A673 (cell line): ENCODE measurements around the gene UST. TPM values are rescaled to one million over a fixed set of nuclear protein-coding genes. Genes with fewer than 3 reads are reported as not detected.

Experiments
- BruUV-seq: library from RNA; stranded (reverse); fragments of 400-500 nt; replicated peaks from 2 replicates; lab custom pipeline; 2021; lab: Mats Ljungman, UMichigan
- CTCF ChIA-PET: fragments of 300-600 bp; sonication (Branson Sonifier 250); formaldehyde crosslinking; loops from one replicate; lab custom pipeline; 2022; ENCODE audit warnings: antibody characterized with exemption; lab: Charles Lee
- POLR2A ChIA-PET: fragments of 300-600 bp; sonication (Branson Sonifier 250); formaldehyde crosslinking; loops from one replicate; lab custom pipeline; 2022; ENCODE audit warnings: antibody characterized with exemption; ENCODE audit not compliant: low non-redundant PET; lab: Charles Lee
- DNase-seq: peaks from one replicate; pipeline ENCODE4 v3.0.0-alpha.2; 2015; ENCODE audit warnings: low spot score
- H3K27ac ChIP-seq: fragments of 200-600 bp; sonication (generic); 2 replicates; pipeline ENCODE4 v1.5.1; 2016; ENCODE audit warnings: mixed run types, low read depth, mild to moderate bottlenecking, mixed read lengths, antibody characterized with exemption, low read length; ENCODE audit not compliant: poor library complexity, severe bottlenecking
- H3K27me3 ChIP-seq: fragments of 200-600 bp; sonication (generic); replicated peaks from 2 replicates; pipeline ENCODE4 v1.6.1; 2017; ENCODE audit warnings: mixed run types, low read depth, mild to moderate bottlenecking, mixed read lengths, antibody characterized with exemption, low read length; ENCODE audit not compliant: insufficient read depth, poor library complexity
- H3K36me3 ChIP-seq: fragments of 200-600 bp; sonication (generic); 2 replicates; pipeline ENCODE4 v1.6.1; 2016; ENCODE audit warnings: mixed run types, mild to moderate bottlenecking, mixed read lengths, antibody characterized with exemption, low read length; ENCODE audit not compliant: insufficient read depth, poor library complexity, severe bottlenecking
- H3K4me1 ChIP-seq: fragments of 200-600 bp; sonication (generic); 2 replicates; pipeline ENCODE4 v1.6.1; 2017; ENCODE audit warnings: mixed run types, mild to moderate bottlenecking, mixed read lengths, antibody characterized with exemption, low read length; ENCODE audit not compliant: insufficient read depth, poor library complexity, severe bottlenecking
- H3K4me3 ChIP-seq: fragments of 200-600 bp; sonication (generic); 2 replicates; pipeline ENCODE4 v1.5.1; 2016; ENCODE audit warnings: low read depth, mixed run types, mild to moderate bottlenecking, mixed read lengths, low read length; ENCODE audit not compliant: poor library complexity, severe bottlenecking
- H3K9me3 ChIP-seq: fragments of 200-600 bp; sonication (generic); 2 replicates; pipeline ENCODE4 v1.6.1; 2016; ENCODE audit warnings: mixed run types, low read depth, mild to moderate bottlenecking, mixed read lengths, antibody characterized with exemption, low read length; ENCODE audit not compliant: poor library complexity, severe bottlenecking
- EZH2 ChIP-seq: fragments of 200-600 bp; sonication (generic); IDR thresholded peaks from 2 replicates; pipeline ENCODE4 v1.6.1; 2017; ENCODE audit warnings: borderline replicate concordance, low read depth, mild to moderate bottlenecking, mixed read lengths, antibody characterized with exemption, low read length; ENCODE audit not compliant: poor library complexity, severe bottlenecking
- intact Hi-C: fragments of 100-400 bp; cut with micrococcal nuclease; formaldehyde crosslinking; loops from one replicate; pipeline ENCODE4 v1.10.0; 2022; ENCODE audit not compliant: unreplicated experiment
- total RNA-seq: library from RNA; stranded (reverse); gene quantifications from 2 replicates; pipeline ENCODE4 v1.2.3, GENCODE V29; 2021
- TF ChIP-seq, protein P1 (sequence below): fragments of 300-800, 200-600 bp; sonication (generic); conservative IDR thresholded peaks from 2 replicates; pipeline ENCODE4 v1.5.1; 2017; ENCODE audit warnings: low read depth, mild to moderate bottlenecking, antibody characterized with exemption, low read length, moderate library complexity, mixed read lengths

The UST gene
- total RNA-seq, 1 experiment from 2014 or later: 1.5 TPM

- Histone ChIP-seq H3K36me3 (no peaks in the 10 kb centered on the region), H3K4me3 (no peak overlapping the region), H3K9me3 (no peaks in the 10 kb centered on the region), H3K4me1 (no peaks in the 10 kb centered on the region), H3K27me3 (no peaks in the 10 kb centered on the region), H3K27ac (no peak overlapping the region)
- BruUV-seq: no TSS peak
- ChIA-PET CTCF (no interaction called here), POLR2A (no interaction called here)
- no peak for TF ChIP-seq EZH2
- TF ChIP-seq, protein P1, sequence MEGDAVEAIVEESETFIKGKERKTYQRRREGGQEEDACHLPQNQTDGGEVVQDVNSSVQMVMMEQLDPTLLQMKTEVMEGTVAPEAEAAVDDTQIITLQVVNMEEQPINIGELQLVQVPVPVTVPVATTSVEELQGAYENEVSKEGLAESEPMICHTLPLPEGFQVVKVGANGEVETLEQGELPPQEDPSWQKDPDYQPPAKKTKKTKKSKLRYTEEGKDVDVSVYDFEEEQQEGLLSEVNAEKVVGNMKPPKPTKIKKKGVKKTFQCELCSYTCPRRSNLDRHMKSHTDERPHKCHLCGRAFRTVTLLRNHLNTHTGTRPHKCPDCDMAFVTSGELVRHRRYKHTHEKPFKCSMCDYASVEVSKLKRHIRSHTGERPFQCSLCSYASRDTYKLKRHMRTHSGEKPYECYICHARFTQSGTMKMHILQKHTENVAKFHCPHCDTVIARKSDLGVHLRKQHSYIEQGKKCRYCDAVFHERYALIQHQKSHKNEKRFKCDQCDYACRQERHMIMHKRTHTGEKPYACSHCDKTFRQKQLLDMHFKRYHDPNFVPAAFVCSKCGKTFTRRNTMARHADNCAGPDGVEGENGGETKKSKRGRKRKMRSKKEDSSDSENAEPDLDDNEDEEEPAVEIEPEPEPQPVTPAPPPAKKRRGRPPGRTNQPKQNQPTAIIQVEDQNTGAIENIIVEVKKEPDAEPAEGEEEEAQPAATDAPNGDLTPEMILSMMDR: no peak
- no peak for DNase-seq
- intact Hi-C loops: no loop called here
Observed at GRCh38 chr6:148867862-148868261, 121.0 kb downstream of the UST start.

GRCh38 chr6:148868314-148868713 lies 121.5 kb downstream of the UST start:
- TF ChIP-seq, protein P1: no peak
- TF ChIP-seq EZH2: no peak
- DNase-seq: no peak
- H3K4me1 ChIP-seq: no peaks in the 10 kb centered on the region
- no peaks in the 10 kb centered on the region for H3K27me3 ChIP-seq
- CTCF ChIA-PET: no interaction called here
- H3K36me3 ChIP-seq: no peaks in the 10 kb centered on the region
- no peak overlapping the region for H3K27ac ChIP-seq
- no TSS peak for BruUV-seq
- intact Hi-C loops: no loop called here
- no peaks in the 10 kb centered on the region for H3K9me3 ChIP-seq
- no peak overlapping the region for H3K4me3 ChIP-seq
- POLR2A ChIA-PET: no interaction called here

GRCh38 chr6:148868901-148869300 lies 122.1 kb downstream of the UST start:
- ChIA-PET CTCF (no interaction called here), POLR2A (no interaction called here)
- Histone ChIP-seq H3K9me3 (no peaks in the 10 kb centered on the region), H3K36me3 (no peaks in the 10 kb centered on the region), H3K4me3 (no peak overlapping the region), H3K27me3 (no peaks in the 10 kb centered on the region), H3K27ac (no peak overlapping the region), H3K4me1 (no peaks in the 10 kb centered on the region)
- TF ChIP-seq EZH2: no peak
- TF ChIP-seq, protein P1: no peak
- DNase-seq: no peak
- intact Hi-C loops: no loop called here
- BruUV-seq: no TSS peak
